Heart left ventricle (tissue), 16 donors: ENCODE results near the gene CYTH4. TPM values are rescaled to one million over a fixed set of nuclear protein-coding genes. Genes with fewer than 3 reads are reported as not detected.
A peak's percentile ranks its signal among the peaks of the same experiment; 100 is the strongest.

Experiments
- ATAC-seq, 4 donors: fragments of 200-7000 bp; cut with Tn5 transposase; one replicate each; pipeline ENCODE4 v1.9.1; 2020 to 2022; ENCODE audit warnings: moderate library complexity in 4 of 4, mild to moderate bottlenecking in 3 of 4, moderate number of reproducible peaks in 1 of 4
- DNase-seq, 5 donors: peaks; one replicate each; pipeline ENCODE4 v3.0.0-alpha.2; 2020
- H3K27ac ChIP-seq, 12 donors: fragments of 200-600 bp; sonication (generic) in 4 of 12; one replicate each; pipeline versions ENCODE4 v1.5.0 to v1.8.0; 2016 to 2022; ENCODE audit warnings: mild to moderate bottlenecking in 2 of 12
- H3K27me3 ChIP-seq, 9 donors: fragments of 200-600 bp; sonication (generic) in 2 of 9; one replicate each; pipeline versions ENCODE4 v1.5.1 to v1.8.0; 2016 to 2022; ENCODE audit warnings: mild to moderate bottlenecking in 3 of 9
- H3K36me3 ChIP-seq, 9 donors: fragments of 200-600 bp; sonication (generic) in 2 of 9; one replicate each; pipeline versions ENCODE4 v1.5.0 to v1.8.0; 2018 to 2022; ENCODE audit warnings: mild to moderate bottlenecking in 2 of 9
- H3K4me1 ChIP-seq, 12 donors: fragments of 200-600 bp; sonication (generic) in 4 of 12; one replicate each; pipeline versions ENCODE4 v1.5.0 to v1.8.0; 2016 to 2022; ENCODE audit warnings: mild to moderate bottlenecking in 3 of 12
- H3K4me3 ChIP-seq, 12 donors: fragments of 200-600 bp; sonication (generic) in 4 of 12; one replicate each; pipeline versions ENCODE4 v1.5.0 to v1.8.0; 2017 to 2022; ENCODE audit warnings: mild to moderate bottlenecking in 9 of 12, moderate library complexity in 4 of 12
- H3K9me3 ChIP-seq, 12 donors: fragments of 200-600 bp; sonication (generic) in 4 of 12; one replicate each; pipeline versions ENCODE4 v1.5.0 to v1.8.0; 2016 to 2022; ENCODE audit warnings: mild to moderate bottlenecking in 1 of 12
- CTCF ChIP-seq, 12 donors: fragments of 200-600 bp; sonication (generic) in 4 of 12; IDR thresholded peaks; one replicate each; pipeline versions ENCODE4 v1.5.0 to v1.8.0; 2018 to 2022; ENCODE audit warnings: antibody characterized with exemption in 12 of 12, mild to moderate bottlenecking in 5 of 12
- POLR2A ChIP-seq, 2 donors: fragments of 450-650 bp; IDR thresholded peaks; one replicate each; pipeline ENCODE4 v1.6.1; 2017; ENCODE audit warnings: antibody characterized with exemption in 2 of 2, mild to moderate bottlenecking in 2 of 2, moderate library complexity in 2 of 2
- WGBS, 4 donors: extraction: QIAGEN DNeasy Blood & Tissue Kit in 2 of 4; methylation state at CpG; one replicate each; pipeline versions ENCODE4 v1.1.5 to v1.1.7; 2013 to 2018; 5-methylcytosine and 5-hydroxymethylcytosine counted together
- intact Hi-C, 10 donors: fragments of 100-400 bp; cut with DNase I; formaldehyde crosslinking; loops; one replicate each; pipeline versions ENCODE4 v1.11.1 to v1.14.2; 2022
- polyA plus RNA-seq, 2 donors: library from polyadenylated mRNA; stranded (reverse); fragments of 200-250 nt; gene quantifications; one replicate each; pipeline ENCODE4 v1.2.3, GENCODE V29; 2013
- total RNA-seq, 9 donors: library from RNA; depleted of rRNA in 2 of 9; stranded (reverse); fragments of >200 nt in 2 of 9; fragmentation: NEBNext Ultra II Directional in 3 of 9; extraction: Animal tissue kit (Norgen Biotek cat#: 25700) in 3 of 9; gene quantifications; one replicate each; pipeline versions ENCODE4 v1.1.0 to v1.2.4, GENCODE V29; 2016 to 2023
- donor health status: ischemic (EF 13 %, LVEDD 7.1; RV severe dilation, severe dysfunction).
- donor health status: healthy with polysubstance abuse.
- donor health status: DM: no; HTN: yes; CAD: no.
- donor health status: DM: no; HTN: no; CAD: no.
- donor health status: ischemic (EF 25% LVEDD 6.9; RV normal size, moderate dysfunction).
- donor health status: ischemic (EF 25% LVEDD 5.7; RV mildly dilated, moderate dysfunction).
- donor health status: healthy.
- donor health status: DM: yes; HTN: yes; CAD: no.
- donor health status: ischemic (EF 35%, LVEDD 5.7; RV mildly dilated, moderate dysfunction).
- donor health status: nonischemic (EF 11% LVEDD 7.7; RV severe dilation, severe dysfunction).
- donor health status: DM: yes; HTN: yes; CAD: no.
- donor health status: PGD.
- donor health status: ischemic (EF 29% LVEDD 5.4; RV normal size, mild dysfunction).
- donor health status: nonischemic (EF 23%, LVEDD 6.1; RV moderate dilation, normal function).

The CYTH4 gene
- total and polyA plus RNA-seq, 11 donors, result 2.4 to 57.8 (median 4.3) TPM

- Histone ChIP-seq H3K4me3 (no peak overlapping the region), H3K4me1 (peaks cover 0 to 21% (median 2%) of the 10 kb centered on the region in 12 donors), H3K9me3 (no peaks in the 10 kb centered on the region), H3K36me3 (no peaks in the 10 kb centered on the region), H3K27ac (no peak overlapping the region), H3K27me3 (peaks cover 11 to 97% (median 28%) of the 10 kb centered on the region in 9 donors)
- intact Hi-C loops, result no loop called here
- ATAC-seq (no peak), DNase-seq (no peak)
- WGBS, 4 donors, result 83 to 87% (median 84%) methylated on average over 9 of the region's 9 CpGs
- TF ChIP-seq CTCF (IDR thresholded peaks at IDR 0.05), result no peak
- no peak for TF ChIP-seq POLR2A (IDR thresholded peaks at IDR 0.05)
Observed at GRCh38 chr22:37258005-37258752, 24.1 kb upstream of the CYTH4 start.

- no peak overlapping the region for H3K4me3 ChIP-seq
- DNase-seq (no peak), ATAC-seq (no peak)
- WGBS, 4 donors, result 71 to 80% (median 74%) methylated on average over 14 of the region's 14 CpGs
- H3K9me3 ChIP-seq, result peaks cover 0 to 5% (median 2%) of the 10 kb centered on the region in 12 donors
- H3K27me3 ChIP-seq, result peaks cover 11 to 90% (median 28%) of the 10 kb centered on the region in 9 donors
- no peaks in the 10 kb centered on the region for H3K36me3 ChIP-seq
- intact Hi-C loops, result no loop called here
- H3K27ac ChIP-seq, result no peak overlapping the region
- peaks cover 0 to 21% (median 2%) of the 10 kb centered on the region in 12 donors for H3K4me1 ChIP-seq
- TF ChIP-seq POLR2A (IDR thresholded peaks at IDR 0.05) (no peak), CTCF (IDR thresholded peaks at IDR 0.05) (no peak)
Observed at GRCh38 chr22:37258753-37259401, 23.4 kb upstream of the CYTH4 start.

- intact Hi-C loops, result loop anchor here in 4 of 10 donors (5.0 to 10.0 kb wide), 3 partner anchors 95 to 712 kb away; no protein-coding TSS in a partner anchor
- peaks cover 0 to 12% (median 9%) of the 10 kb centered on the region in 12 donors for H3K9me3 ChIP-seq
- TF ChIP-seq POLR2A (IDR thresholded peaks at IDR 0.05), result no peak
- peak in 8 of 12 donors; percentile 17 to 48 (median 28) for TF ChIP-seq CTCF (IDR thresholded peaks at IDR 0.05)
- peaks cover 0 to 21% (median 2%) of the 10 kb centered on the region in 12 donors for H3K4me1 ChIP-seq
- 5 to 7% (median 6%) methylated on average over 23 of the region's 23 CpGs for WGBS, 4 donors
- no peak overlapping the region for H3K4me3 ChIP-seq
- H3K27me3 ChIP-seq, result peaks cover 11 to 82% (median 28%) of the 10 kb centered on the region in 9 donors
- ATAC-seq (peak in 1 of 4 donors; percentile 36), DNase-seq (no peak)
- H3K27ac ChIP-seq, result no peak overlapping the region
- H3K36me3 ChIP-seq, result no peaks in the 10 kb centered on the region
Observed at GRCh38 chr22:37259540-37260029, 22.7 kb upstream of the CYTH4 start.
